Body of pancreas (tissue), 4 donors: ENCODE results near the gene EYS.

Source experiments
- POLR2A ChIP-seq, 3 donors: fragments of 450-650 bp; IDR thresholded peaks; one replicate each; pipeline ENCODE4 v1.6.1; 2016; ENCODE audit warnings: antibody characterized with exemption in 3 of 3, mild to moderate bottlenecking in 2 of 3
- TF ChIP-seq, protein P1 (sequence below), 7 experiments: fragments of 450-650 bp in 4 of 7; fragments of 200-600 bp in 3 of 7; sonication (generic) in 3 of 7; IDR thresholded peaks; one replicate each; pipeline ENCODE4 v1.5.1; 2016 to 2019; ENCODE audit warnings: antibody characterized with exemption in 7 of 7

DNA sequence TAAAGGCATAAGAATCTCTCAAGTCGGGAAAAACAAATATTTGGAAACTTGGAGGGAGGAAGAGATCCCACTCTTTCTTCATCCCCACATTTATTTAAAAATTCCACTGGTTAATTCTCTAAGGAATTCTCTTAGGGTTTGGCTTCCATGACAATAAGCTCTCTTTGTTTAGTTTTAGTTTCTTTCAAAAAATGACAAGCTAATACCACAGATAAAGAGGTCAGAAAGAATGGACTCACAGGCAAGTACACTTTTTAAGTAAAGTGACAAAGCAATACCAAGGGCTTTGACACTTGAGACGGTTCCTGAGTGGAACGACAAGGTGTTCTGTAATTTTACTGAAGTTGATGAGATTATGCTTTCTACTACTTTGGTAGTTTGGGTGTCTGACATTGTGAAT, 1199.4 kb downstream of the EYS start:
- TF ChIP-seq, protein P1, sequence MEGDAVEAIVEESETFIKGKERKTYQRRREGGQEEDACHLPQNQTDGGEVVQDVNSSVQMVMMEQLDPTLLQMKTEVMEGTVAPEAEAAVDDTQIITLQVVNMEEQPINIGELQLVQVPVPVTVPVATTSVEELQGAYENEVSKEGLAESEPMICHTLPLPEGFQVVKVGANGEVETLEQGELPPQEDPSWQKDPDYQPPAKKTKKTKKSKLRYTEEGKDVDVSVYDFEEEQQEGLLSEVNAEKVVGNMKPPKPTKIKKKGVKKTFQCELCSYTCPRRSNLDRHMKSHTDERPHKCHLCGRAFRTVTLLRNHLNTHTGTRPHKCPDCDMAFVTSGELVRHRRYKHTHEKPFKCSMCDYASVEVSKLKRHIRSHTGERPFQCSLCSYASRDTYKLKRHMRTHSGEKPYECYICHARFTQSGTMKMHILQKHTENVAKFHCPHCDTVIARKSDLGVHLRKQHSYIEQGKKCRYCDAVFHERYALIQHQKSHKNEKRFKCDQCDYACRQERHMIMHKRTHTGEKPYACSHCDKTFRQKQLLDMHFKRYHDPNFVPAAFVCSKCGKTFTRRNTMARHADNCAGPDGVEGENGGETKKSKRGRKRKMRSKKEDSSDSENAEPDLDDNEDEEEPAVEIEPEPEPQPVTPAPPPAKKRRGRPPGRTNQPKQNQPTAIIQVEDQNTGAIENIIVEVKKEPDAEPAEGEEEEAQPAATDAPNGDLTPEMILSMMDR (IDR thresholded peaks at IDR 0.05) = no peak
- TF ChIP-seq POLR2A (IDR thresholded peaks at IDR 0.05) = no peak
